ENCODE measurements around the gene IL27RA. TPM values are rescaled to one million over a fixed set of nuclear protein-coding genes. Genes with fewer than 3 reads are reported as not detected.
"Not testable (repeated sequence)": the region's sequence is repeated elsewhere in the genome, so short reads cannot be mapped to it uniquely, and the experiment has no call there.

Gene IL27RA
- total RNA-seq, 1 donor from 2014 or later, result 1.9 TPM

DNA sequence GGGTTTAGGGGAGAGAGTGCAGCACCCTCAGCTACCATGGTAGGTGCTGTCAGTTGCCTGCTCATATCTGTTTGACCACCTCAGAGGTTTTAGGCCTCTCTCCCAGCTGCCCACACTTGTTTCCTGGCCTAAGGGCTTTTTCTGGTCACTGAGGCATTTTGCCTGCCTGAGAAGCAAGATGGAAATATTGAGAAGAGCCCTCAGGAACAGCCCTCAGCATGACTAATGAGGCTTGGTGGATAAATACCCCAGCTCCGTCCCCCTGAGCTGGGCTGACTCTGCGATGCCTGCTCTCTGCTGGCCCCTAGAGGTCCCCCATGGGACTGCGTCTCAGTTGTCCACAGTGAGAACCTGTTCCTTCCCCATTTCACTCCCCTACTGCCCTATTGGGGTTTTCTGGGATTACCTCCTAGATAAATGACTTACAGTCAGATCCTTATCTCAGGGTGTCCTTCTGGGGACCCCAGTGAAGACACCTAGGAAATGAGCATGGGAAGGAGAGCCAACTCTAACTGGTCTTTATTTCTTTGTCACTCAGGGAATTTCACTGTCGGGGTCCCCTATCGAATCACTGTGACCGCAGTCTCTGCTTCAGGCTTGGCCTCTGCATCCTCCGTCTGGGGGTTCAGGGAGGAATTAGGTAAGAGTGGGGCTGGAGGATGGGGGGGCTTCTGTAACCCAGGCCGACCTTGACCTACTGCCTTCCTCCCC lies 17.0 kb downstream of the IL27RA start:
- H3K27ac Mint-ChIP-seq (ENCODE audit: unreplicated experiment), result no peak overlapping the region
- peaks cover 3% of the 10 kb centered on the region for H3K36me3 Mint-ChIP-seq (ENCODE audit: unreplicated experiment)
- no peak for DNase-seq (ENCODE audit: extremely low spot score, unreplicated experiment)
- no peaks in the 10 kb centered on the region for H3K27me3 Mint-ChIP-seq (ENCODE audit: unreplicated experiment)
- H3K4me3 Mint-ChIP-seq (ENCODE audit: unreplicated experiment), result no peak overlapping the region
- no peaks in the 10 kb centered on the region for H3K4me1 Mint-ChIP-seq (ENCODE audit: unreplicated experiment)
- H3K9me3 Mint-ChIP-seq (ENCODE audit: unreplicated experiment), result no peaks in the 10 kb centered on the region
- peak; percentile 69 for TF ChIP-seq CTCF (IDR thresholded peaks at IDR 0.05)

GRCh38 chr19:14050512-14050911 lies 18.9 kb downstream of the IL27RA start:
- Mint-ChIP-seq H3K27me3 (ENCODE audit: unreplicated experiment) (no peaks in the 10 kb centered on the region), H3K4me3 (ENCODE audit: unreplicated experiment) (no peak overlapping the region), H3K9me3 (ENCODE audit: unreplicated experiment) (no peaks in the 10 kb centered on the region), H3K4me1 (ENCODE audit: unreplicated experiment) (no peaks in the 10 kb centered on the region), H3K36me3 (ENCODE audit: unreplicated experiment) (peaks cover 3% of the 10 kb centered on the region), H3K27ac (ENCODE audit: unreplicated experiment) (no peak overlapping the region)
- TF ChIP-seq CTCF (IDR thresholded peaks at IDR 0.05), result no peak
- no peak for DNase-seq (ENCODE audit: extremely low spot score, unreplicated experiment)

DNA sequence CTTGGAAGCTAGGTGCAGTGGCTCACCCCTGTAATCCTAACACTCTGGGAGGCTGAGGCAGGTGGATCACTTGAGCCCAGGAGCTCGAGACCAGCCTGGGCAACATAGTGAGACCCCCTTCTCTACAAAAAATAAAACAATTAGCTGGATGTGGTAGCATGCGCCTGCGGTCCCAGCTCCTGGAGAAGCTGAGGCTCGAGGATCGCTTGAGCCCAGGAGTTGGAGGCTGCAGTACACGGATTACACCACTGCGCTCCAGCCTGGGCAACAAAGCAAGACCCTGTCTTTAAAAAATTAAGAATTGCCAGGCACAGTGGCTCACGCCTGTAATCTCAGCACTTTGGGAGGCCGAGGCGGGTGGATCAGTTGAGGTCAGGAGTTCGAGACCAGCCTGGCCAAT lies 19.4 kb downstream of the IL27RA start:
- not testable (repeated sequence) for DNase-seq (ENCODE audit: extremely low spot score, unreplicated experiment); H3K27ac Mint-ChIP-seq (ENCODE audit: unreplicated experiment); H3K27me3 Mint-ChIP-seq (ENCODE audit: unreplicated experiment); H3K4me3 Mint-ChIP-seq (ENCODE audit: unreplicated experiment); H3K36me3 Mint-ChIP-seq (ENCODE audit: unreplicated experiment); H3K4me1 Mint-ChIP-seq (ENCODE audit: unreplicated experiment); H3K9me3 Mint-ChIP-seq (ENCODE audit: unreplicated experiment)

DNA sequence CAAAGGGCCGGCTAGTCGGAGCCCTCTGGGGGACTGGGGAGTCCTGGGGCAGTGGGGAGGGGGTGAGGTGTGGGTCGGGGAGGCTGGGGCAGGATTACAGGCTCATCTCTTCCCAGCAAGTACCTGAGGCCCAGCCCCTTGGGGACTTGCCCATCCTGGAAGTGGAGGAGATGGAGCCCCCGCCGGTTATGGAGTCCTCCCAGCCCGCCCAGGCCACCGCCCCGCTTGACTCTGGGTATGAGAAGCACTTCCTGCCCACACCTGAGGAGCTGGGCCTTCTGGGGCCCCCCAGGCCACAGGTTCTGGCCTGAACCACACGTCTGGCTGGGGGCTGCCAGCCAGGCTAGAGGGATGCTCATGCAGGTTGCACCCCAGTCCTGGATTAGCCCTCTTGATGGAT lies 20.4 kb downstream of the IL27RA start:
- no peak for DNase-seq (ENCODE audit: extremely low spot score, unreplicated experiment)
- no peak overlapping the region for H3K27ac Mint-ChIP-seq (ENCODE audit: unreplicated experiment)
- no peaks in the 10 kb centered on the region for H3K9me3 Mint-ChIP-seq (ENCODE audit: unreplicated experiment)
- peaks cover under 1% of the 10 kb centered on the region for H3K4me1 Mint-ChIP-seq (ENCODE audit: unreplicated experiment)
- TF ChIP-seq CTCF (IDR thresholded peaks at IDR 0.05), result no peak
- H3K4me3 Mint-ChIP-seq (ENCODE audit: unreplicated experiment), result no peak overlapping the region
- H3K36me3 Mint-ChIP-seq (ENCODE audit: unreplicated experiment), result peaks cover 3% of the 10 kb centered on the region
- H3K27me3 Mint-ChIP-seq (ENCODE audit: unreplicated experiment), result no peaks in the 10 kb centered on the region

DNA sequence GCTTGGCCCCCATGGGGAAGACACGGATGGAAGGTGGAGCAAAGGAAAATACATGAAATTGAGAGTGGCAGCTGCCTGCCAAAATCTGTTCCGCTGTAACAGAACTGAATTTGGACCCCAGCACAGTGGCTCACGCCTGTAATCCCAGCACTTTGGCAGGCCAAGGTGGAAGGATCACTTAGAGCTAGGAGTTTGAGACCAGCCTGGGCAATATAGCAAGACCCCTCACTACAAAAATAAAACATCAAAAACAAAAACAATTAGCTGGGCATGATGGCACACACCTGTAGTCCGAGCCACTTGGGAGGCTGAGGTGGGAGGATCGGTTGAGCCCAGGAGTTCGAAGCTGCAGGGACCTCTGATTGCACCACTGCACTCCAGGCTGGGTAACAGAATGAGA lies 20.9 kb downstream of the IL27RA start:
- DNase-seq (ENCODE audit: extremely low spot score, unreplicated experiment), result no peak
- H3K27ac Mint-ChIP-seq (ENCODE audit: unreplicated experiment), result no peak overlapping the region
- H3K4me1 Mint-ChIP-seq (ENCODE audit: unreplicated experiment), result peaks cover 3% of the 10 kb centered on the region
- peaks cover 3% of the 10 kb centered on the region for H3K36me3 Mint-ChIP-seq (ENCODE audit: unreplicated experiment)
- no peaks in the 10 kb centered on the region for H3K9me3 Mint-ChIP-seq (ENCODE audit: unreplicated experiment)
- H3K4me3 Mint-ChIP-seq (ENCODE audit: unreplicated experiment), result no peak overlapping the region
- no peaks in the 10 kb centered on the region for H3K27me3 Mint-ChIP-seq (ENCODE audit: unreplicated experiment)
- no peak for TF ChIP-seq CTCF (IDR thresholded peaks at IDR 0.05)

Measured in osteocyte (in vitro differentiated cells).